Fibroblast of lung (primary cell): Measurements from ENCODE around the gene COBL.

Experiments
- EZH2 ChIP-seq: IDR thresholded peaks from 2 replicates; pipeline ENCODE4 v1.5.1; 2012; ENCODE audit warnings: low read length, control low read depth, mild to moderate bottlenecking; ENCODE audit errors: missing control alignments
- TF ChIP-seq, protein P1 (sequence below), 2 donors: IDR thresholded peaks in 1 of 2; conservative IDR thresholded peaks in 1 of 2; 1 replicate in 1 of 2; 2 replicates in 1 of 2; pipeline ENCODE4 v1.5.1; 2011 to 2012; ENCODE audit warnings: low read length in 2 of 2, control low read depth in 1 of 2, inconsistent platforms in 1 of 2, low read depth in 1 of 2, mild to moderate bottlenecking in 1 of 2

DNA sequence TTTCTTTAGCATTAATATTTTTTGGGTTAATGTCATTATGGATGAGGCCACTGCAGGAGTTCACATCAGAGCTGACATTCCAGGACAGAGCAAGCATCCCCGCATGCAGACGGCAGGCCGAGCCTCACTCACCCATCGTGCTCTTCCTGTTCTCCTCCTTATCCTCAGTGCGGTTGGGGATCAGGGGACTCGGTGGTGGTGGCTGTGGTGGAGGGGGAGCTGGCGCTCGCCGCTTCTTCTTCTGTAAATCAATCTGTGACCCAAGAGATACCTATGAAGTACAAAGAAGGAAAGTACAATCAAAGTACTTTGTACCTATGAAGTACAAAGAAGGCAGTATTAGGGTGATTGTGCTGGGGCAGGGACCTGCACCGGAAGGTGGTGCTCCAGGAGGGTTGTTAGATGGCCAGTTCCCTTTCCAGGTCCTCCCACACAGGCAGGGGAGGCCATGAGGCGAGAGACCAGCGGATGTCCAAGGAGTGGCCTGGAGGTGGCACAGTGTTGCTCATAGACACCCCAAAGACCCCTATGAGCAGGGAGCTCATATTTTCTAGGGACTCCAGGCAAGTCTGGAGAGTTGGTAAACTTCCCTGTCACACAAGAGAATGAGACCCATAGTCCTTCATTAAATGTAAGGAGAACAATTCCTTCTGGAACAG is 231.4 kb downstream of the COBL start:
- TF ChIP-seq, protein P1, sequence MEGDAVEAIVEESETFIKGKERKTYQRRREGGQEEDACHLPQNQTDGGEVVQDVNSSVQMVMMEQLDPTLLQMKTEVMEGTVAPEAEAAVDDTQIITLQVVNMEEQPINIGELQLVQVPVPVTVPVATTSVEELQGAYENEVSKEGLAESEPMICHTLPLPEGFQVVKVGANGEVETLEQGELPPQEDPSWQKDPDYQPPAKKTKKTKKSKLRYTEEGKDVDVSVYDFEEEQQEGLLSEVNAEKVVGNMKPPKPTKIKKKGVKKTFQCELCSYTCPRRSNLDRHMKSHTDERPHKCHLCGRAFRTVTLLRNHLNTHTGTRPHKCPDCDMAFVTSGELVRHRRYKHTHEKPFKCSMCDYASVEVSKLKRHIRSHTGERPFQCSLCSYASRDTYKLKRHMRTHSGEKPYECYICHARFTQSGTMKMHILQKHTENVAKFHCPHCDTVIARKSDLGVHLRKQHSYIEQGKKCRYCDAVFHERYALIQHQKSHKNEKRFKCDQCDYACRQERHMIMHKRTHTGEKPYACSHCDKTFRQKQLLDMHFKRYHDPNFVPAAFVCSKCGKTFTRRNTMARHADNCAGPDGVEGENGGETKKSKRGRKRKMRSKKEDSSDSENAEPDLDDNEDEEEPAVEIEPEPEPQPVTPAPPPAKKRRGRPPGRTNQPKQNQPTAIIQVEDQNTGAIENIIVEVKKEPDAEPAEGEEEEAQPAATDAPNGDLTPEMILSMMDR (conservative IDR thresholded peaks at IDR 0.05 in 1 of 2, IDR thresholded peaks at IDR 0.05 in 1 of 2; ENCODE audit: low read depth in 1 of 2, low read length in 2 of 2): no peak
- no peak for TF ChIP-seq EZH2
